Hepatocyte (in vitro differentiated cells): Measurements from ENCODE around the gene ZFP28. TPM values are rescaled to one million over a fixed set of nuclear protein-coding genes. Genes with fewer than 3 reads are reported as not detected.

Source experiments
- DNase-seq: peaks from one replicate; pipeline ENCODE4 v3.0.0-alpha.2; 2016; ENCODE audit warnings: low spot score
- H2AFZ ChIP-seq: fragments of 200-600 bp; sonication (generic); 2 replicates; pipeline ENCODE4 v1.6.0; 2016; ENCODE audit warnings: antibody characterized with exemption, mild to moderate bottlenecking
- H3K27ac ChIP-seq: fragments of 200-600 bp; sonication (generic); 2 replicates; pipeline ENCODE4 v1.5.1; 2016; ENCODE audit warnings: mild to moderate bottlenecking
- H3K27me3 ChIP-seq: fragments of 200-600 bp; sonication (generic); 2 replicates; pipeline ENCODE4 v1.6.1; 2016
- H3K36me3 ChIP-seq: fragments of 200-600 bp; sonication (generic); replicated peaks from 2 replicates; pipeline ENCODE4 v1.5.1; 2016; ENCODE audit warnings: low read depth; ENCODE audit not compliant: insufficient read depth
- H3K4me1 ChIP-seq: fragments of 200-600 bp; sonication (generic); 2 replicates; pipeline ENCODE4 v1.5.1; 2016; ENCODE audit warnings: mild to moderate bottlenecking, moderate library complexity; ENCODE audit not compliant: insufficient read depth
- H3K4me2 ChIP-seq: fragments of 200-600 bp; sonication (generic); 2 replicates; pipeline ENCODE4 v1.6.0; 2016
- H3K4me3 ChIP-seq: fragments of 200-600 bp; sonication (generic); 2 replicates; pipeline ENCODE4 v1.5.1; 2016; ENCODE audit warnings: mild to moderate bottlenecking
- H3K79me2 ChIP-seq: fragments of 200-600 bp; sonication (generic); 2 replicates; pipeline ENCODE4 v1.6.0; 2017; ENCODE audit warnings: mild to moderate bottlenecking
- H3K9me2 ChIP-seq: fragments of 200-600 bp; sonication (generic); replicated peaks from 2 replicates; pipeline ENCODE4 v1.6.0; 2017; ENCODE audit warnings: mild to moderate bottlenecking; ENCODE audit not compliant: insufficient read depth
- H3K9me3 ChIP-seq: fragments of 200-600 bp; sonication (generic); 2 replicates; pipeline ENCODE4 v1.5.1; 2016; ENCODE audit warnings: low read depth, mild to moderate bottlenecking
- H4K20me1 ChIP-seq: fragments of 200-600 bp; sonication (generic); 2 replicates; pipeline ENCODE4 v1.6.0; 2016; ENCODE audit warnings: mild to moderate bottlenecking; ENCODE audit not compliant: insufficient read depth, poor library complexity, severe bottlenecking
- CTCF ChIP-seq: fragments of 200-600 bp; sonication (generic); IDR thresholded peaks from 2 replicates; pipeline ENCODE4 v1.5.1; 2016; ENCODE audit warnings: antibody characterized with exemption, mild to moderate bottlenecking; ENCODE audit not compliant: poor library complexity
- EZH2 ChIP-seq: fragments of 200-600 bp; sonication (generic); IDR thresholded peaks from 2 replicates; pipeline ENCODE4 v1.6.1; 2016; ENCODE audit warnings: antibody characterized with exemption, mild to moderate bottlenecking, borderline replicate concordance
- EZH2phosphoT487 ChIP-seq: fragments of 200-600 bp; sonication (generic); IDR thresholded peaks from one replicate; pipeline ENCODE4 v1.6.1; 2018; ENCODE audit warnings: antibody characterized with exemption, mild to moderate bottlenecking, low read depth, moderate library complexity; ENCODE audit not compliant: unreplicated experiment, severe bottlenecking
- WGBS: methylation state at CpG from one replicate; pipeline ENCODE4 v1.1.6; 2016; ENCODE audit warnings: low lambda C conversion rate; ENCODE audit errors: missing lambda C conversion rate; 5-methylcytosine and 5-hydroxymethylcytosine counted together
- polyA plus RNA-seq: library from polyadenylated mRNA; unstranded; fragments of >200 nt; fragmentation: Nextera tagmentation; extraction: Ambion mirVana; gene quantifications from 2 replicates; pipeline ENCODE4 v1.2.1, GENCODE V29; 2016
- total RNA-seq: library from RNA; depleted of rRNA; stranded (reverse); fragments of >200 nt; gene quantifications from 2 replicates; pipeline ENCODE4 v1.2.3, GENCODE V29; 2014

The ZFP28 gene
- total and polyA plus RNA-seq, 2 experiments from 2014 or later, result 3.5 to 5.7 TPM

- WGBS, result 0% methylated on average over 1 of the region's 4 CpGs
- Histone ChIP-seq H4K20me1 (no peaks in the 10 kb centered on the region), H3K79me2 (peaks cover 44% of the 10 kb centered on the region), H3K36me3 (no peaks in the 10 kb centered on the region), H3K27ac (no peak overlapping the region), H3K4me2 (peak overlapping the region; percentile 89), H3K27me3 (no peaks in the 10 kb centered on the region), H3K4me1 (peaks cover 5% of the 10 kb centered on the region), H3K4me3 (peak overlapping the region; percentile 79), H3K9me3 (peaks cover 10% of the 10 kb centered on the region), H2AFZ (peak overlapping the region; percentile 55), H3K9me2 (no peaks in the 10 kb centered on the region)
- DNase-seq, result no peak
- no peak for TF ChIP-seq EZH2
- TF ChIP-seq EZH2phosphoT487, result no peak
- TF ChIP-seq CTCF, result no peak
Measured at GRCh38 chr19:56595548-56595899, 56.8 kb downstream of the ZFP28 start.

DNA sequence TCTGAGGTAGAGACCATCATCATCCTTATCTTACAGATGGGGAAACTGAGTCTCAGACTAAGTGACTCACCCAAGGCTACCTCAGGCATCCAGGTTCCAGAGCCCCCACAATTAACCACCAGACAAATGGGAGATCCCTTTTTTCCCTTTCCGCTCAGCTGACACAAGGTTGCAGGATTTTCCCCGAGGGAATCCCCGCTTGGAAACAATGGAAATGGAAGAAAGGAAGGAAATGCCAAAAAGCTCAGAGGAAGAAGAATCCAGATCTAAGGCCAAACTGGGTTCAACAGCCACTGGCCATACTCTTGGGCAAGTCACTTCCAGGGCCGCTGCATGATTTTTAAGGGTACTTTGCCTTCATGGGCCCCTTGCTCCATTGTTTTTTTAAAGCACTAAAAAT, 57.9 kb downstream of the ZFP28 start:
- no peak for TF ChIP-seq CTCF
- no peak for TF ChIP-seq EZH2phosphoT487
- TF ChIP-seq EZH2, result no peak
- Histone ChIP-seq H3K27ac (no peak overlapping the region), H3K9me2 (no peaks in the 10 kb centered on the region), H3K9me3 (peaks cover 18% of the 10 kb centered on the region), H3K4me2 (peak overlapping the region; percentile 89), H3K4me1 (peaks cover 5% of the 10 kb centered on the region), H3K4me3 (no peak overlapping the region), H3K36me3 (no peaks in the 10 kb centered on the region), H3K27me3 (no peaks in the 10 kb centered on the region), H3K79me2 (peaks cover 55% of the 10 kb centered on the region), H4K20me1 (no peaks in the 10 kb centered on the region), H2AFZ (no peak overlapping the region)
- 81% methylated on average over 4 of the region's 4 CpGs for WGBS
- no peak for DNase-seq

- H2AFZ ChIP-seq, result no peak overlapping the region
- H3K27me3 ChIP-seq, result no peaks in the 10 kb centered on the region
- peaks cover 27% of the 10 kb centered on the region for H3K9me3 ChIP-seq
- peaks cover 62% of the 10 kb centered on the region for H3K79me2 ChIP-seq
- no peak overlapping the region for H3K4me3 ChIP-seq
- no peaks in the 10 kb centered on the region for H4K20me1 ChIP-seq
- no peak for TF ChIP-seq CTCF
- no peak for TF ChIP-seq EZH2phosphoT487
- TF ChIP-seq EZH2, result no peak
- no peak overlapping the region for H3K27ac ChIP-seq
- WGBS, result 97% methylated on average over 4 of the region's 4 CpGs
- no peak overlapping the region for H3K4me2 ChIP-seq
- no peaks in the 10 kb centered on the region for H3K9me2 ChIP-seq
- peaks cover 5% of the 10 kb centered on the region for H3K4me1 ChIP-seq
- no peaks in the 10 kb centered on the region for H3K36me3 ChIP-seq
- DNase-seq, result no peak
Measured at GRCh38 chr19:56597696-56598095, 58.9 kb downstream of the ZFP28 start.

- Histone ChIP-seq H3K4me3 (no peak overlapping the region), H3K4me1 (no peaks in the 10 kb centered on the region), H3K9me3 (peaks cover 47% of the 10 kb centered on the region), H4K20me1 (no peaks in the 10 kb centered on the region), H3K4me2 (no peak overlapping the region), H3K79me2 (peaks cover 86% of the 10 kb centered on the region), H3K9me2 (no peaks in the 10 kb centered on the region), H3K36me3 (no peaks in the 10 kb centered on the region), H2AFZ (no peak overlapping the region), H3K27ac (no peak overlapping the region), H3K27me3 (no peaks in the 10 kb centered on the region)
- WGBS, result 96% methylated on average over 3 of the region's 3 CpGs
- DNase-seq, result no peak
- TF ChIP-seq EZH2phosphoT487 (no peak), CTCF (no peak), EZH2 (no peak)
Measured at GRCh38 chr19:56601375-56601774, 62.6 kb downstream of the ZFP28 start.
